Measurements from ENCODE around the gene RXRA.

The RXRA gene

GRCh38 chr9:134434894-134435506 lies 108.7 kb downstream of the RXRA start:
- no peaks in the 10 kb centered on the region for H3K9me3 ChIP-seq (ENCODE audit: low read length)
- peaks cover 4% of the 10 kb centered on the region for H3K36me3 ChIP-seq (ENCODE audit: insufficient read depth, low read length)
- H3K4me1 ChIP-seq (ENCODE audit: insufficient read depth, low read length) = peaks cover 23% of the 10 kb centered on the region
- H3K4me3 ChIP-seq (ENCODE audit: low read length) = no peak overlapping the region
- H2AFZ ChIP-seq (ENCODE audit: low read depth, low read length) = no peak overlapping the region
- no peaks in the 10 kb centered on the region for H3K27me3 ChIP-seq (ENCODE audit: insufficient read depth, low read length)

- no peak overlapping the region for H2AFZ ChIP-seq (ENCODE audit: low read depth, low read length)
- H3K4me1 ChIP-seq (ENCODE audit: insufficient read depth, low read length) = peaks cover 23% of the 10 kb centered on the region
- peaks cover 4% of the 10 kb centered on the region for H3K36me3 ChIP-seq (ENCODE audit: insufficient read depth, low read length)
- no peaks in the 10 kb centered on the region for H3K9me3 ChIP-seq (ENCODE audit: low read length)
- H3K27me3 ChIP-seq (ENCODE audit: insufficient read depth, low read length) = no peaks in the 10 kb centered on the region
- H3K4me3 ChIP-seq (ENCODE audit: low read length) = no peak overlapping the region
These were observed 109.5 kb downstream of the RXRA start for GRCh38 chr9:134435550-134436378.

- no peaks in the 10 kb centered on the region for H3K9me3 ChIP-seq (ENCODE audit: low read length)
These were observed 110.1 kb downstream of the RXRA start for GRCh38 chr9:134436379-134436762.

GRCh38 chr9:134436911-134437310 lies 110.7 kb downstream of the RXRA start:
- Histone ChIP-seq H3K4me3 (ENCODE audit: low read length) (no peak overlapping the region), H3K27me3 (ENCODE audit: insufficient read depth, low read length) (no peaks in the 10 kb centered on the region), H3K36me3 (ENCODE audit: insufficient read depth, low read length) (peaks cover 4% of the 10 kb centered on the region), H3K4me1 (ENCODE audit: insufficient read depth, low read length) (peaks cover 24% of the 10 kb centered on the region), H3K9me3 (ENCODE audit: low read length) (no peaks in the 10 kb centered on the region), H2AFZ (ENCODE audit: low read depth, low read length) (no peak overlapping the region)

More at GRCh38 chr9:134436379-134436762, 110.1 kb downstream of the RXRA start:
- no peak overlapping the region for H3K4me3 ChIP-seq (ENCODE audit: low read length)
- H3K4me1 ChIP-seq (ENCODE audit: insufficient read depth, low read length) = peaks cover 23% of the 10 kb centered on the region
- peaks cover 4% of the 10 kb centered on the region for H3K36me3 ChIP-seq (ENCODE audit: insufficient read depth, low read length)
- H3K27me3 ChIP-seq (ENCODE audit: insufficient read depth, low read length) = no peaks in the 10 kb centered on the region
- H2AFZ ChIP-seq (ENCODE audit: low read depth, low read length) = no peak overlapping the region

GRCh38 chr9:134437403-134438194 lies 111.3 kb downstream of the RXRA start:
- Histone ChIP-seq H2AFZ (ENCODE audit: low read depth, low read length) (no peak overlapping the region), H3K4me3 (ENCODE audit: low read length) (no peak overlapping the region), H3K27me3 (ENCODE audit: insufficient read depth, low read length) (no peaks in the 10 kb centered on the region), H3K36me3 (ENCODE audit: insufficient read depth, low read length) (peaks cover 4% of the 10 kb centered on the region), H3K9me3 (ENCODE audit: low read length) (no peaks in the 10 kb centered on the region), H3K4me1 (ENCODE audit: insufficient read depth, low read length) (peaks cover 31% of the 10 kb centered on the region)

GRCh38 chr9:134438195-134438788 lies 112.0 kb downstream of the RXRA start:
- peaks cover 37% of the 10 kb centered on the region for H3K4me1 ChIP-seq (ENCODE audit: insufficient read depth, low read length)
- H3K9me3 ChIP-seq (ENCODE audit: low read length) = no peaks in the 10 kb centered on the region
- H3K36me3 ChIP-seq (ENCODE audit: insufficient read depth, low read length) = peaks cover 4% of the 10 kb centered on the region
- no peak overlapping the region for H3K4me3 ChIP-seq (ENCODE audit: low read length)
- H2AFZ ChIP-seq (ENCODE audit: low read depth, low read length) = no peak overlapping the region
- H3K27me3 ChIP-seq (ENCODE audit: insufficient read depth, low read length) = no peaks in the 10 kb centered on the region

GRCh38 chr9:134439368-134439784 lies 113.1 kb downstream of the RXRA start:
- Histone ChIP-seq H2AFZ (ENCODE audit: low read depth, low read length) (no peak overlapping the region), H3K9me3 (ENCODE audit: low read length) (no peaks in the 10 kb centered on the region), H3K36me3 (ENCODE audit: insufficient read depth, low read length) (peaks cover under 1% of the 10 kb centered on the region), H3K4me1 (ENCODE audit: insufficient read depth, low read length) (peaks cover 35% of the 10 kb centered on the region), H3K4me3 (ENCODE audit: low read length) (no peak overlapping the region), H3K27me3 (ENCODE audit: insufficient read depth, low read length) (no peaks in the 10 kb centered on the region)

GRCh38 chr9:134440636-134441226 lies 114.5 kb downstream of the RXRA start:
- Histone ChIP-seq H2AFZ (ENCODE audit: low read depth, low read length) (no peak overlapping the region), H3K36me3 (ENCODE audit: insufficient read depth, low read length) (no peaks in the 10 kb centered on the region), H3K4me1 (ENCODE audit: insufficient read depth, low read length) (peaks cover 22% of the 10 kb centered on the region), H3K27me3 (ENCODE audit: insufficient read depth, low read length) (no peaks in the 10 kb centered on the region), H3K9me3 (ENCODE audit: low read length) (no peaks in the 10 kb centered on the region), H3K4me3 (ENCODE audit: low read length) (no peak overlapping the region)

- Histone ChIP-seq H3K4me1 (ENCODE audit: insufficient read depth, low read length) (peaks cover 22% of the 10 kb centered on the region), H2AFZ (ENCODE audit: low read depth, low read length) (no peak overlapping the region), H3K27me3 (ENCODE audit: insufficient read depth, low read length) (no peaks in the 10 kb centered on the region), H3K9me3 (ENCODE audit: low read length) (no peaks in the 10 kb centered on the region), H3K36me3 (ENCODE audit: insufficient read depth, low read length) (no peaks in the 10 kb centered on the region), H3K4me3 (ENCODE audit: low read length) (no peak overlapping the region)
These were observed 115.2 kb downstream of the RXRA start for GRCh38 chr9:134441227-134442084.

- H3K27me3 ChIP-seq (ENCODE audit: insufficient read depth, low read length) = no peaks in the 10 kb centered on the region
- H3K9me3 ChIP-seq (ENCODE audit: low read length) = no peaks in the 10 kb centered on the region
- H2AFZ ChIP-seq (ENCODE audit: low read depth, low read length) = no peak overlapping the region
- H3K4me1 ChIP-seq (ENCODE audit: insufficient read depth, low read length) = peaks cover 18% of the 10 kb centered on the region
- no peak overlapping the region for H3K4me3 ChIP-seq (ENCODE audit: low read length)
- H3K36me3 ChIP-seq (ENCODE audit: insufficient read depth, low read length) = no peaks in the 10 kb centered on the region
These were observed 115.8 kb downstream of the RXRA start for GRCh38 chr9:134442085-134442474.

GRCh38 chr9:134442486-134443173 lies 116.4 kb downstream of the RXRA start:
- H3K4me3 ChIP-seq (ENCODE audit: low read length) = no peak overlapping the region

More at GRCh38 chr9:134442486-134443173, 116.4 kb downstream of the RXRA start:
- H2AFZ ChIP-seq (ENCODE audit: low read depth, low read length) = no peak overlapping the region
- peaks cover 14% of the 10 kb centered on the region for H3K4me1 ChIP-seq (ENCODE audit: insufficient read depth, low read length)
- no peaks in the 10 kb centered on the region for H3K27me3 ChIP-seq (ENCODE audit: insufficient read depth, low read length)
- no peaks in the 10 kb centered on the region for H3K36me3 ChIP-seq (ENCODE audit: insufficient read depth, low read length)
- H3K9me3 ChIP-seq (ENCODE audit: low read length) = peaks cover 2% of the 10 kb centered on the region
